ENCODE results near the gene EID2B.
A peak's percentile ranks its signal among the peaks of the same experiment; 100 is the strongest.

Gene EID2B

GRCh38 chr19:39497996-39498797 lies 34.5 kb downstream of the EID2B start:
- DNase-seq = peak; percentile 92 to 93

GRCh38 chr19:39497701-39497995 lies 35.0 kb downstream of the EID2B start:
- no peak for DNase-seq

- DNase-seq = no peak
These were observed 36.6 kb downstream of the EID2B start for GRCh38 chr19:39496063-39496462.

GRCh38 chr19:39494661-39495060 lies 38.0 kb downstream of the EID2B start:
- DNase-seq = no peak

GRCh38 chr19:39492788-39493187 lies 39.9 kb downstream of the EID2B start:
- DNase-seq = no peak

GRCh38 chr19:39492225-39492624 lies 40.4 kb downstream of the EID2B start:
- DNase-seq = no peak

- no peak for DNase-seq
These were observed 42.9 kb downstream of the EID2B start for GRCh38 chr19:39489756-39490155.

GRCh38 chr19:39483141-39483540 lies 49.5 kb downstream of the EID2B start:
- no peak for DNase-seq

GRCh38 chr19:39481676-39482075 lies 51.0 kb downstream of the EID2B start:
- no peak for DNase-seq

GRCh38 chr19:39481229-39481545 lies 51.5 kb downstream of the EID2B start:
- no peak for DNase-seq
